B cell (primary cell): ENCODE measurements around the gene STPG4.

Source experiments
- EZH2 ChIP-seq: IDR thresholded peaks from 2 replicates; pipeline ENCODE4 v1.6.1; 2012; ENCODE audit warnings: borderline replicate concordance, low read depth, mild to moderate bottlenecking, moderate library complexity, low read length; ENCODE audit not compliant: insufficient read depth, poor library complexity, severe bottlenecking
- TF ChIP-seq, protein P1 (sequence below): fragments of 200-600 bp; IDR thresholded peaks from one replicate; pipeline ENCODE4 v1.8.0; 2022; ENCODE audit warnings: antibody characterized with exemption, mild to moderate bottlenecking

DNA sequence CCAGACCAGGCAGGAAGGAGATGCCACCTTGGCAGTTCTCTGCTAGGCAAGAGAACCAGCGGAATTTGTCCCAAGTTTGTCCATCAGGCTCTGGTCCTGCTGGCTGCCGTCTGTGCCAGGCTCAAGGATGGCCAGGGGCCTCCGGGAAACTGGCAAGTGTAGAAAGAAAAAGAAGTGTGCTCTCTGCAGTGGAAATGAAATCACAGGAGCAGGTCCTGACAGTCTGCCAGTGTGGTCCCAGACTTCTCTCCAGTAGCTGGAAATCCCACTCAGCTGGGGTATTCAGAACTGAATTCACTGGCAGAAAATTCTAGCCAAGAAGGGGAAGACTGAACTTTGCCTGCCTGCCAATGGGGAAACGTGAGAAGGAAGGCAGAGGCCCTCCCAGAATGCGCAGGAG is 91.0 kb downstream of the STPG4 start:
- TF ChIP-seq, protein P1, sequence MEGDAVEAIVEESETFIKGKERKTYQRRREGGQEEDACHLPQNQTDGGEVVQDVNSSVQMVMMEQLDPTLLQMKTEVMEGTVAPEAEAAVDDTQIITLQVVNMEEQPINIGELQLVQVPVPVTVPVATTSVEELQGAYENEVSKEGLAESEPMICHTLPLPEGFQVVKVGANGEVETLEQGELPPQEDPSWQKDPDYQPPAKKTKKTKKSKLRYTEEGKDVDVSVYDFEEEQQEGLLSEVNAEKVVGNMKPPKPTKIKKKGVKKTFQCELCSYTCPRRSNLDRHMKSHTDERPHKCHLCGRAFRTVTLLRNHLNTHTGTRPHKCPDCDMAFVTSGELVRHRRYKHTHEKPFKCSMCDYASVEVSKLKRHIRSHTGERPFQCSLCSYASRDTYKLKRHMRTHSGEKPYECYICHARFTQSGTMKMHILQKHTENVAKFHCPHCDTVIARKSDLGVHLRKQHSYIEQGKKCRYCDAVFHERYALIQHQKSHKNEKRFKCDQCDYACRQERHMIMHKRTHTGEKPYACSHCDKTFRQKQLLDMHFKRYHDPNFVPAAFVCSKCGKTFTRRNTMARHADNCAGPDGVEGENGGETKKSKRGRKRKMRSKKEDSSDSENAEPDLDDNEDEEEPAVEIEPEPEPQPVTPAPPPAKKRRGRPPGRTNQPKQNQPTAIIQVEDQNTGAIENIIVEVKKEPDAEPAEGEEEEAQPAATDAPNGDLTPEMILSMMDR: no peak
- no peak for TF ChIP-seq EZH2
